ENCODE results near the gene AOC2.

AOC2 gene

DNA sequence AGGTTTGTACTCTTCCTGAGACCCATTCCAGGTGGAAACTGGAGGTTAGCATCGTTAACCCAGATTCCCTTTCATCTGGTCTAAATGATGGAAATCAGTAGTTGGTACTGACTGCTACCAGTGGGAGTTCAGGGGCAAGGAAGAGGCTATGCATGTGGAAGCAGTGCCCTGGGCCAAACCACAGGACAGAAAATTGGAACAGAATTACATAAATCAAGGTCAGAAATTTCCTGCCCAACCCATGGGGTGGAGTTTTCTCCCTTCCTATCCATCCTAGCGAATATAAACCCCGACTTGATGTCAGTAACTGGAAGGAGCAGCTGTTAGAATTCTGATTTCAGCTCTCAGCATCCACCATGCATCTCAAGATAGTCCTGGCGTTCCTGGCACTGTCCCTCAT, at the start of gene AOC2:
AOC2 (plus strand) TSS at position 310 of the 400 bp plus-strand sequence; CDS start at position 357, 47 bp downstream.
- no peak for DNase-seq

GRCh38 chr17:42795061-42795460, 49.3 kb upstream of the AOC2 start:
- DNase-seq, result no peak

GRCh38 chr17:42795465-42795864, 48.9 kb upstream of the AOC2 start:
- no peak for DNase-seq

DNA sequence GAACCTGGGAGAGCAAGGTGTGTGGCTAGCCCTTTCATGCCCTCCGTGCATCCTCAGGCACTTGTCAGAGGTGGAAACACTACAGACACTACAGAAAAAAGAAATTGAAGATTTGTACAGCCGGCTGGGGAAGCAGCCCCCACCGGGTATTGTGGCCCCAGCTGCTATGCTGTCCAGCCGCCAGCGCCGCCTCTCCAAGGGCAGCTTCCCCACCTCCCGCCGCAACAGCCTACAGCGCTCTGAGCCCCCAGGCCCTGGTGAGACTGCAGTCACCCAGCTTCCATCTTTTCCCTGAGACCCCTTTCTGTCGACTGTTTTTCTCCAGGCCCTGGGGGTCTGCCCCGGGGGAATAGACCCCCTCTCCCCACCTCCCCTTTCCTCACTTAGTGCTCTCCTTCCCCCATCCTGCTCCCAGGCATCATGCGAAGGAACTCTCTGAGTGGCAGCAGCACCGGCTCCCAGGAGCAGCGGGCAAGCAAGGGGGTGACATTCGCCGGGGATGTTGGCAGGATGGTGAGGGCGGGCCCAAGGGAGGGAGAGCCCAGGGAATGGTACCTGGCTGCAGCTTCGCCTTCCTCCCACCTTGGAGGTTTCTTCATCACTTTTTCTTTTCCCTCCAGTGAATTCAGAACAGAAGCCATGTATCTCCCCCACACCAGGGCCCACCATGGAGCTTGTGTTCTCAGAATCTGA, 48.2 kb upstream of the AOC2 start:
- no peak for DNase-seq

- no peak for DNase-seq
These were observed 47.0 kb upstream of the AOC2 start for GRCh38 chr17:42797067-42798007.

DNA sequence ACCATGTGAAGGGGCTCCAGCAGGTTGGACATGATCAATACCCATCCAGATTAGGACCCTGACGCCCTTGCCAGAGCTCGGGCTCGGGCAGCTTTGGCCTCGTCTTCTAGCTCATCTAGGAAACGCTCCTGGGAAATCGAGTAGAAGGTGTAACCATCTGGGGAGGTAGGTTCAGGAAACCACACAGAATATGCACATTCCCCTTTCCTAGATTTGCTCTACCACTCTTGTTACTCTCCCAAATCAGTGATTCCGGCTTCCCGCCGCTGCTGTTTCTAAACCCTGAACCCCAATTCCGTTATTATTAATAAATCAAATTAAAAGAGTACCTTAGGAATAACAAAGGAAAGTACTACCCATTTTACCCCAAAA, 46.4 kb upstream of the AOC2 start:
- no peak for DNase-seq

DNA sequence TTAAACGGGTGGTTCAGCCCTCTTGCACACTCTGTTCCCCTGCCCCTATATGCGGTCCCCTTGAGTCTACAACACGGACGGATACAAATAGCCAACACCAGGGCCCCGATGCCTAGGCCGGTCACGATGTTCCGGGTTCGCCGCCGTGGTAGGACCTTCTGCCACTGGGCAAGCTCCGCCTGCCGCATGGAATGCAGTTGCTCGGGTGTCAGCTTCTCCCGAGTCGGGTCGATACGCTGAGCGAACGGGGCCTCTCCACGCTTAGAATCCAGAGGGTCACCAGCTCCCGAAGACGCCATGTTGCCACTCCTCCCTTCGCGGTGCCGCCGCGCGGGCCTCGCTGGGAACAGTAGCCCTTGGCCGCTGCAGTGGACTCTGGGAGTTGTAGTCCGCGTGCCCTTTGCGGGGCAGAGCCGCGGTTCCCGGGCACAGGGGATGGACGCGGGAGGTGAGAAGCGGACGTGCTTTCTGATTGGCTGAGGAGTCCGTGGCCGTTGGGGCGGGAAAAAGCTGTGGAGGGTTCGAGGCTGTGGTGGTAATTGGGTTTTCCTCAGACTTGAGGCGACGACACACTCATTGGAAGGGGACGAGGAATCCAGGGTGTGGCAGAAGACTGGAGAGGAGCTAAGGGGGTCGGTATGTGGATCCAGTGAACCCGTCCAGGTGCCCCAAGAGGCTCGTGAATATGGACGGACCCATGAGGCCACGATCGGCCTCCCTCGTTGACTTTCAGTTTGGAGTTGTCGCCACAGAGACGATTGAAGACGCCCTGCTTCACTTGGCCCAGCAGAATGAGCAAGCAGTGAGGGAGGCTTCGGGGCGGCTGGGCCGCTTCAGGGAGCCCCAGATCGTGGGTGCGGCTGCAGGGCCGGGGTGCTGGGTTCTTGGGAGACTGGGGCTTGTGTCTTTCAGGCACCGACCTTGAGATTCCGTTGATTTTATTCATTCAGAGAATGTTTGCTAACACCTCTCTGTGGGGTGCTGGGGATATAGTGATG, 45.7 kb upstream of the AOC2 start, which contains the start of the genes CNTD1 and COA3:
CNTD1 (plus strand) TSS at position 479 of the 998 bp plus-strand sequence; CDS start at position 686, 207 bp downstream.
COA3 (minus strand) TSS at position 322 of the 998 bp plus-strand sequence; CDS start at position 299, 23 bp downstream.
- peak; percentile 74 for DNase-seq

DNA sequence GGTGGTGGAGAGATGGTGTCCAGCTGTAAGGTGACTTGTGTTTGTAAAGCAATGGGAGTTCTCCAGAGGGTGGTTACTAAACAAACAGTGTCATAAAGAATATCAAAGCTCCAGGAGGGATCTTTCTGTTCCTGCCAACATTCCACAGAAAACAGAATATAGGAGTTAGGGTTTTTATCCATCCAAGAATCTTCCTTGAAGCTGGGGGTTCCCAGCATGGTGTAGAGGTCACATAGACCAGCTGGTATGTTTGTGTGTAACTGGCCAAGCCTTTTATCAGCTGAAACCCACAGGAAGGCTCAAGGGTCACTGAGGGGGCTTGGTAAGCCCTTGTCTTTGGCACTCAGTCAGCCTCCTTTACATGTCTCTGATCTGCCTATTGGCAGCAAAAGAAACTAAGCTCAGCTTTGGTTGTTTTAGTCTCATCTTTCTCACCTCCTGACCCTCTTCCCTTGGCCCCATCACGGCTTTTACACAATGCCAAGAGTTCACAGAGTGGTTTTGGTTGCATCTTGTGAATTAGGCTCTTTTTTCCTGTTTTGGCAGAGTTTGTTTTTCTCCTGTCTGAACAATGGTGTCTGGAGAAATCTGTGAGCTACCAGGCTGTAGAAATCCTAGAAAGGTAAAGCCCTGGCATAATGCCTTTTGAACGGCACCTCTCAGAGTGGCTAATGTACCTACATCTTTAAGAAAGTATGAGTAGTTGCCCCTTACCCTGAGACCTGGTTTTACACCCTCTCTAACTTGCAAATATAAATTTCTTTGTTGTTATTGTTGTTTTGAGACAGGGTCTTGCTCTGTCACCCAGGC, 41.1 kb upstream of the AOC2 start:
- DNase-seq, result no peak

GRCh38 chr17:42804918-42805367, 39.4 kb upstream of the AOC2 start:
- DNase-seq, result no peak

GRCh38 chr17:42806249-42806648, 38.1 kb upstream of the AOC2 start:
- DNase-seq, result no peak

DNA sequence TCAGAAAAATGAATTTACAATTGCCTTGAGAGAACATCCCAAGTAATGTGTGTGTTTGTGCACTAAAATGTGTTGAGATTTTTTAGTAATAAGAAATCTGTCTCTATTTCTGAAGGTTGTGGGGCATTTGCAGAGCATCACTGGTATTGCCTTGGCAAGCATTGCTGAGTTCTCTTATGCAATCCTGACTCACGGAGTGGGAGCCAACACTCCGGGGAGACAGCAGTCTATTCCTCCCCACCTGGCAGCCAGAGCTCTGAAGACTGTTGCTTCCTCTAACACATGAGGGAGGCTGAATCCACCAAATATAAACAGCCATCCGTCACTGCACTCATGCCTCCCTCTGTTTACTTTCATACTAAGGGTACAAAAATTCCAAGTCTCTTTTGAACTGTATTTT, 35.1 kb upstream of the AOC2 start:
- DNase-seq, result no peak

- DNase-seq, result no peak
These were observed 29.6 kb upstream of the AOC2 start for GRCh38 chr17:42814633-42815399.

- DNase-seq, result no peak
These were observed 26.5 kb upstream of the AOC2 start for GRCh38 chr17:42817866-42818265.

- DNase-seq, result no peak
These were observed 26.0 kb upstream of the AOC2 start for GRCh38 chr17:42818379-42818778.

- peak; percentile 68 for DNase-seq
These were observed 24.3 kb upstream of the AOC2 start for GRCh38 chr17:42819939-42820535.

DNA sequence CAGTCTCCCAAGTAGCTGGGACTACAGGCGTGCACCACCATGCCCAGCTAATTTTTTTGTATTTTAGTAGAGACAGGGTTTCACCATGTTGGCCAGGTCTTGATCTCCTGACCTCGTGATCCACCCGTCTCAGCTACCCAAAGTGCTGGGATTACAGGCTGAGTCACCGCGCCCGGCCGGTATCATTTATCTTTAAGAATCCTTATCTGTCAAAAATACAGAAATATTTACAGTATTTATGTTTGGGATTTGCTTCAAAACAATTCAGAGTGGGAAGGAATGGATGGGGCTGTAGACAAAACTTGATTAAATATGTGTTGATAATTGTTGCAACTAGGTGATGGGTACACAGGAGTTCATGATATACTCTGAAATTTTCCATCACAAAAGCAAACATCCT, 23.2 kb upstream of the AOC2 start:
- no peak for DNase-seq

GRCh38 chr17:42827472-42827871, 16.9 kb upstream of the AOC2 start:
- DNase-seq, result no peak

DNA sequence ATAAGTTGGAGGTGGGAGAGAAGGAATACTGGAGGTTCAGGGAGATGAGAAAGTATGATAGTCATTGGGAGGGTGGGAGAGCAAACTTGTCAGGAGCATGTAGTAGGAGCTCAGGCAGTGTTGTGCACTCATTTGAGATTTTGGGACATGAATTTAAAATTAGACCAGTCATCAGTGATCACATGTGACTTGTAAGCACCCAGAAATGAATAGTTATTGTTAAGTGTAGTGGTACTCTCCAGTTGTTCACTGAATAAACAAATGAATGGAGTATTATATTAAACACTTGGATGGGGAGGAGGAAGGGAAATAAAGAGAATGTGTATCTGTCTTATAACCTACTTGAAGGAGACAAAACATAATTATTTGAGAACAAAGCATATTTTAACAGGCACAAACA, 13.4 kb upstream of the AOC2 start:
- no peak for DNase-seq

DNA sequence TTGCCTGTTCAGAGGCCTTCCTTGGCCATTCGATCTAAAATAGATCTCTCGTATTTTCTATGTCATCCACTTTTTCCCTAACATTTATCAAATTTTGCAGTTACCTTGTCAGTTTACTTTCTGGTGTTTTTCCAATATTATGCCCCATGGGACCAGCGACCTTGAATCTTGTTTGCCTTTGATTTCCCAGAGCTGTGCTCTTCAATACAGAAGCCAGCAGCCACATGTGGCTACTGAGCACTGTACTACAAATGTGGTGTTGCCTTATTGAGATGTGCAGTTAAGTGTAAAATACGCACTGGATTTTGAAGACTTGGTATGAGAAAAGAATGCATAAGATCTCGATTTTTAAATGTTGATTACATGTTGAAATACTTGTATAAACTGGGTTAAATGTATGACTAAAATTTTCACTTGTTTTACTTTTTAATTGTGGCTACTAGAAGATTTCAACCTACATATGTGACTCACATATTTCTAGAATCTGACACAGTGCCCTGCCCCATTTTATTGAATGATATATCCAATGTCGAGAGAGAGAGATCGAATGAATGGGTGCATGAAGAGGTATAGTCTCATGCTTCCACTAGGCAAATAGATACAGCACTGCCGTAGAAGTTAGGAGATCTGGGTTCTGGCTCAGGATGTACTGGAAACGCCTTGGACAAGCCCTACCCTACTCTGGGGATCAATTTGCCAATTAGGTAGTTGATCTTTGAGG, 12.0 kb upstream of the AOC2 start:
- peak; percentile 66 for DNase-seq

All from NCI-H510A treated with DMSO at 0.1 percent for 48 hours (cell line).